ENCODE data around the gene SLC7A5.

- TF ChIP-seq POLR2A (IDR thresholded peaks at IDR 0.05; ENCODE audit: low read depth, low read length) (no peak), CTCF (IDR thresholded peaks at IDR 0.05; ENCODE audit: extremely low read depth in 1 of 2, insufficient read depth in 1 of 2, low read depth in 1 of 2, low read length in 2 of 2) (no peak), MAX (IDR thresholded peaks at IDR 0.05; ENCODE audit: insufficient read depth, insufficient read length) (no peak), EZH2 (IDR thresholded peaks at IDR 0.05; ENCODE audit: borderline replicate concordance, low read depth, low read length, severe bottlenecking) (no peak), MYC (IDR thresholded peaks at IDR 0.05; ENCODE audit: low read depth, low read length) (no peak), FOS (IDR thresholded peaks at IDR 0.05; ENCODE audit: borderline replicate concordance, insufficient read depth, low read length) (no peak), JUN (IDR thresholded peaks at IDR 0.05; ENCODE audit: borderline replicate concordance, insufficient read depth, insufficient read length, low read depth) (no peak), POLR2AphosphoS5 (IDR thresholded peaks at IDR 0.05; ENCODE audit: insufficient read depth, low read depth, low read length) (no peak)
Measured at GRCh38 chr16:87881324-87882200, 12.3 kb upstream of the SLC7A5 start.
